ENCODE results near the gene BLM. TPM values are rescaled to one million over a fixed set of nuclear protein-coding genes. Genes with fewer than 3 reads are reported as not detected.

Gene BLM
- total RNA-seq, 1 experiment from 2014 or later: 24.6 TPM

DNA sequence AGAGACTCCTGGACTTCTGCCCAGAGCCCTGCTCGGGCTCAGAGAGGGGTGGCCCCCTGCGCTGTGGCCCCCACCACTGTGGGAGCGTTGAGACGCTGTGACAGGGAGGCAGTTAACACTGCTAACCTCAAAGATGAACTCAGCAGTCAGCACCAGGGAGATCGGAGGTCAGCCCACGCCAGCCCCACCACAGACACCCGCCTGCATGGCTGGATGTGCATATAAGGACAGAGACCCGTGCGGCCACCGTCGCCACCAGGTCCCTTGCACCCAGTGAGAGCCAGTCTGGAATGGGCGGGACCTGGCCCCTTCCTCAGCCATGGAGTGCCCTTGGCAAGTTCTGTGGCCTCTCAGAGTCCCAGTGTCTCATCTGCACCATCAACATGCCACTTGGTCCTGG is 102.7 kb downstream of the BLM start:
- no peak for TF ChIP-seq SRF (IDR thresholded peaks at IDR 0.05; ENCODE audit: low read depth)
- POLR2A ChIA-PET: no interaction called here
- intact Hi-C loops (cut with micrococcal nuclease): no loop called here

DNA sequence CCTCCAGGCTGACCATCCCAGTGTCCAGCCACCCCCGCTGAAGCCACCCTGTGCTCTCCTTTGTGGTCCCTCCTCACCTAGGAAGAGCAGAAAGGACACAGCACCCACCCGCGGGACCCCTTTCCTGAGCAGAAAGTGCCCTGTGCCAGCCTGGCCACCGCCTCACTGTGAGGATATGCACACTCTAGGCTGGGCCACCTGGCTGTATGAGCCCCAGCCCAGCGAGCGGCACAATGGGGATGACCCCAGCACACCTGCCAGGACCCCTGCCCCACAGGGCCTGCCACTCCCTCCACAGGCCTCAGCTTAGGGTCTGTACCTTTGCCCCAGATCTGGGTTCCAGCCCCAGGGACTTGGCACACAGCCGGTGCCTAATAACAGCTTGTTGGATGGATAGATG is 103.3 kb downstream of the BLM start:
- no peaks in the 10 kb centered on the region for H3K9me2 ChIP-seq (ENCODE audit: insufficient read depth)
- DNase-seq (ENCODE audit: low read depth, low spot score) (no peak), ATAC-seq (no peak)
- H3K9me3 ChIP-seq (ENCODE audit: control insufficient read depth in 1 of 2, insufficient read depth in 1 of 2, low read depth in 1 of 2, low read length in 2 of 2): no peaks in the 10 kb centered on the region
- H3K4me1 ChIP-seq (ENCODE audit: control insufficient read depth in 1 of 2, insufficient read depth in 2 of 2, low read length in 2 of 2): peaks cover 0 to 3% of the 10 kb centered on the region in 2 experiments; a peak in 1 of 4 replicates
- H3K4me3 ChIP-seq (replicated peaks in 1 of 2; ENCODE audit: low read depth in 1 of 2, low read length in 2 of 2): no peak overlapping the region
- H3K36me3 ChIP-seq (ENCODE audit: control insufficient read depth in 1 of 2, insufficient read depth in 2 of 2, low read length in 2 of 2): no peaks in the 10 kb centered on the region
- H3K4me2 ChIP-seq (ENCODE audit: low read length): no peak overlapping the region
- ChIA-PET CTCF (no interaction called here), POLR2A (no interaction called here), RAD21 (ENCODE audit: low non-redundant PET in 1 of 2, low total read pairs in 2 of 2, uncharacterized antibody in 2 of 2, unreplicated experiment in 2 of 2) (no interaction called here)
- H2AFZ ChIP-seq (ENCODE audit: low read depth, low read length, poor library complexity, severe bottlenecking): no peak overlapping the region
- intact Hi-C loops (cut with micrococcal nuclease): no loop called here
- no peak for TF ChIP-seq POLR2A (IDR thresholded peaks at IDR 0.05; ENCODE audit: borderline replicate concordance, extremely low read depth, insufficient read depth, insufficient read length)
- no peak for TF ChIP-seq ZNF274 (IDR thresholded peaks at IDR 0.05; ENCODE audit: low read depth, low read length)
- TF ChIP-seq JUND (IDR thresholded peaks at IDR 0.05): no peak
- no peaks in the 10 kb centered on the region for H4K20me1 ChIP-seq (ENCODE audit: insufficient read depth)
- no peaks in the 10 kb centered on the region for H3K27me3 ChIP-seq (ENCODE audit: insufficient read depth, low read length)
- H3K27ac ChIP-seq (ENCODE audit: low read depth, low read length): no peak overlapping the region
- H3K9ac ChIP-seq (ENCODE audit: low read length): no peak overlapping the region
- no TSS peak for BruUV-seq (replicated peaks)
- H3K79me2 ChIP-seq (ENCODE audit: insufficient read depth, low read length): no peaks in the 10 kb centered on the region

More for the DNA sequence above, 102.7 kb downstream of the BLM start:
- Histone ChIP-seq H3K9me3 (ENCODE audit: control insufficient read depth in 1 of 2, insufficient read depth in 1 of 2, low read depth in 1 of 2, low read length in 2 of 2) (no peaks in the 10 kb centered on the region), H3K79me2 (ENCODE audit: insufficient read depth, low read length) (no peaks in the 10 kb centered on the region), H3K9me2 (ENCODE audit: insufficient read depth) (no peaks in the 10 kb centered on the region), H3K27me3 (ENCODE audit: insufficient read depth, low read length) (no peaks in the 10 kb centered on the region), H3K4me2 (ENCODE audit: low read length) (no peak overlapping the region), H4K20me1 (ENCODE audit: insufficient read depth) (no peaks in the 10 kb centered on the region), H3K4me1 (ENCODE audit: control insufficient read depth in 1 of 2, insufficient read depth in 2 of 2, low read length in 2 of 2) (peaks cover 0 to 3% of the 10 kb centered on the region in 2 experiments; a peak in 1 of 4 replicates), H3K4me3 (replicated peaks in 1 of 2; ENCODE audit: low read depth in 1 of 2, low read length in 2 of 2) (no peak overlapping the region), H3K36me3 (ENCODE audit: control insufficient read depth in 1 of 2, insufficient read depth in 2 of 2, low read length in 2 of 2) (no peaks in the 10 kb centered on the region), H2AFZ (ENCODE audit: low read depth, low read length, poor library complexity, severe bottlenecking) (no peak overlapping the region), H3K9ac (ENCODE audit: low read length) (no peak overlapping the region), H3K27ac (ENCODE audit: low read depth, low read length) (no peak overlapping the region)
- ATAC-seq (no peak), DNase-seq (ENCODE audit: low read depth, low spot score) (no peak)
- BruUV-seq (replicated peaks): no TSS peak
- ChIA-PET RAD21 (ENCODE audit: low non-redundant PET in 1 of 2, low total read pairs in 2 of 2, uncharacterized antibody in 2 of 2, unreplicated experiment in 2 of 2) (no interaction called here), CTCF (no interaction called here)

All from HCT116 (cell line).